ENCODE data around the gene WWC2. TPM values are rescaled to one million over a fixed set of nuclear protein-coding genes. Genes with fewer than 3 reads are reported as not detected.

Gene WWC2
- total and polyA plus RNA-seq, 5 donors from 2014 or later, result 0.14 to 0.51 (median 0.27) TPM; not detected in 1

DNA sequence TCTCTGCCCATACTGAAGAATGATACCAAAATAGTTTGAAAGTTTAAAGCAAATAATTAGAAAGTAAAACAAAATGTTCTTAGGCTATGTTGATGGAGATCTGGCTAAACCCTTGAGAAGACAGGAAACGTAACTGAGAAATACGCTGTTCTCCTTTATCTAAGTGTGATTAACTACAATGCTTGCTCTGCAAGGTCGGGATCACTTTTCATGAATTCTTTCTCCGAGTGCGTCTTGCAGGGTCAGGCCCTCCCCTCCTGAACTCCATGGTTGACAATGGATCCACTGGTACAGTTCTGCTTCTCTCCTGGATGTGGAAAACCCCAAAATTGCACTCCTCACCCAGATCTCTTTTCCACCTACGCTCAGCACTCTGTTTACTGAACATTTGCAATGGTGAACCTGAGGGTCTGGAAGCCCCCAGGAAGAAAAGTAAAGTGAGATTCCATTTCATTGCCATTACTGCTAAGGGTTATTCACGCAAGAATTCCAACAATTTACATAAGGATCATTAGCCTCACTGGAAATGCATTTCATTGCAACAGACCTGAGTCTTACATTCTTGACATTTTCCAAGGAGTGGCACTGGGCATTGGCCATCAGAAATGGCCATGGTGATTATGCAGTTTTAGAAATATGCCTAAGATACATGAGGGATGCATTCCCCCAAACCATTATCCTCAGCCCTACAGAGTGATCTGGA is 24.6 kb upstream of the WWC2 start:
- Mint-ChIP-seq H3K27ac (no peak overlapping the region), H3K4me1 (no peaks in the 10 kb centered on the region), H3K4me3 (no peak overlapping the region), H3K9me3 (peaks cover 0 to 7% (median 0%) of the 10 kb centered on the region in 7 donors), H3K27me3 (peaks cover 18% of the 10 kb centered on the region), H3K36me3 (no peaks in the 10 kb centered on the region)
- no peaks in the 10 kb centered on the region for H3K4me1 ChIP-seq (ENCODE audit: control insufficient read depth, insufficient read depth, low read length, poor library complexity, severe bottlenecking)
- no peaks in the 10 kb centered on the region for H3K27me3 ChIP-seq (ENCODE audit: control insufficient read depth, insufficient read depth, low read length)
- no peak overlapping the region for H3K4me3 ChIP-seq (ENCODE audit: low read depth, low read length)
- H3K9me3 ChIP-seq (ENCODE audit: control insufficient read depth in 2 of 2, low read length in 2 of 2), result no peaks in the 10 kb centered on the region
- H3K36me3 ChIP-seq (ENCODE audit: control insufficient read depth, insufficient read depth, low read length), result no peaks in the 10 kb centered on the region
- DNase-seq, result no peak
- no peak for ATAC-seq (ENCODE audit: low read depth in 2 of 2)
- no peak overlapping the region for H3K27ac ChIP-seq (ENCODE audit: insufficient read depth, low read length, poor library complexity, severe bottlenecking)

DNA sequence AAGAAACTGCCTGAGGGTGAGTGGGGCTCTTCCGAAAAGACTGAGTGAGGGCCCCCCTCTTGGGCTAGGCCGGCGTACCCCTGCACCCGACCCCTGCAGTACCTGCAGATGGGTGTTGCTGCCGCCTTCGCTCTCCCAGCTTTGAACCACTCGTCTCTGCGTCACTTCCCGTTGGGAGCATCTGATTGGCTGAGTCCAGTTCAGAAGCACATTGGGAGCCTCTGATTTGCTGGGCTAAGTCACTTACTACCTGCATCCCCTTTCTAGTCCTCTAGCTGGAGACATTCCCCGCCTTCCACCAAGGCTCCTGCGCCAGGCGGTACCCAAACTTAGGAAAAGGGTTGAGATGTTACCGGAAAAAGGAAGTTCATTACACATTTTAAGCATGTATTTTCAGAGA is 20.4 kb upstream of the WWC2 start:
- Histone ChIP-seq H3K27ac (ENCODE audit: insufficient read depth, low read length, poor library complexity, severe bottlenecking) (no peak overlapping the region), H3K36me3 (ENCODE audit: control insufficient read depth, insufficient read depth, low read length) (no peaks in the 10 kb centered on the region), H3K4me3 (ENCODE audit: low read depth, low read length) (no peak overlapping the region), H3K4me1 (ENCODE audit: control insufficient read depth, insufficient read depth, low read length, poor library complexity, severe bottlenecking) (no peaks in the 10 kb centered on the region), H3K27me3 (ENCODE audit: control insufficient read depth, insufficient read depth, low read length) (no peaks in the 10 kb centered on the region), H3K9me3 (ENCODE audit: control insufficient read depth in 2 of 2, low read length in 2 of 2) (no peaks in the 10 kb centered on the region)
- peaks cover 14% of the 10 kb centered on the region for H3K27me3 Mint-ChIP-seq
- H3K36me3 Mint-ChIP-seq, result no peaks in the 10 kb centered on the region
- no peaks in the 10 kb centered on the region for H3K4me1 Mint-ChIP-seq
- DNase-seq (no peak), ATAC-seq (ENCODE audit: low read depth in 2 of 2) (no peak)
- peaks cover 0 to 3% (median 0%) of the 10 kb centered on the region in 7 donors for H3K9me3 Mint-ChIP-seq
- H3K27ac Mint-ChIP-seq, result no peak overlapping the region
- H3K4me3 Mint-ChIP-seq, result no peak overlapping the region

- Mint-ChIP-seq H3K36me3 (no peaks in the 10 kb centered on the region), H3K27me3 (no peaks in the 10 kb centered on the region), H3K4me3 (no peak overlapping the region), H3K9me3 (peaks cover 0 to 3% (median 0%) of the 10 kb centered on the region in 7 donors), H3K27ac (no peak overlapping the region), H3K4me1 (no peaks in the 10 kb centered on the region)
- H3K27me3 ChIP-seq (ENCODE audit: control insufficient read depth, insufficient read depth, low read length), result no peaks in the 10 kb centered on the region
- no peaks in the 10 kb centered on the region for H3K9me3 ChIP-seq (ENCODE audit: control insufficient read depth in 2 of 2, low read length in 2 of 2)
- no peak for ATAC-seq (ENCODE audit: low read depth in 2 of 2)
- no peaks in the 10 kb centered on the region for H3K36me3 ChIP-seq (ENCODE audit: control insufficient read depth, insufficient read depth, low read length)
- H3K4me1 ChIP-seq (ENCODE audit: control insufficient read depth, insufficient read depth, low read length, poor library complexity, severe bottlenecking), result no peaks in the 10 kb centered on the region
- H3K27ac ChIP-seq (ENCODE audit: insufficient read depth, low read length, poor library complexity, severe bottlenecking), result no peak overlapping the region
- H3K4me3 ChIP-seq (ENCODE audit: low read depth, low read length), result no peak overlapping the region
- DNase-seq, result no peak
Observed at GRCh38 chr4:183080372-183081115, 18.5 kb upstream of the WWC2 start.

GRCh38 chr4:183081116-183081469 is 18.0 kb upstream of the WWC2 start:
- Mint-ChIP-seq H3K9me3 (peaks cover 0 to 1% (median 0%) of the 10 kb centered on the region in 7 donors), H3K4me3 (no peak overlapping the region), H3K36me3 (no peaks in the 10 kb centered on the region), H3K27me3 (no peaks in the 10 kb centered on the region), H3K27ac (no peak overlapping the region), H3K4me1 (no peaks in the 10 kb centered on the region)
- DNase-seq (no peak), ATAC-seq (ENCODE audit: low read depth in 2 of 2) (no peak)
- H3K4me3 ChIP-seq (ENCODE audit: low read depth, low read length), result no peak overlapping the region
- H3K4me1 ChIP-seq (ENCODE audit: control insufficient read depth, insufficient read depth, low read length, poor library complexity, severe bottlenecking), result no peaks in the 10 kb centered on the region
- no peaks in the 10 kb centered on the region for H3K36me3 ChIP-seq (ENCODE audit: control insufficient read depth, insufficient read depth, low read length)
- no peaks in the 10 kb centered on the region for H3K27me3 ChIP-seq (ENCODE audit: control insufficient read depth, insufficient read depth, low read length)
- no peaks in the 10 kb centered on the region for H3K9me3 ChIP-seq (ENCODE audit: control insufficient read depth in 2 of 2, low read length in 2 of 2)
- no peak overlapping the region for H3K27ac ChIP-seq (ENCODE audit: insufficient read depth, low read length, poor library complexity, severe bottlenecking)

- no peak overlapping the region for H3K4me3 ChIP-seq (ENCODE audit: low read depth, low read length)
- no peaks in the 10 kb centered on the region for H3K36me3 ChIP-seq (ENCODE audit: control insufficient read depth, insufficient read depth, low read length)
- no peaks in the 10 kb centered on the region for H3K9me3 ChIP-seq (ENCODE audit: control insufficient read depth in 2 of 2, low read length in 2 of 2)
- Mint-ChIP-seq H3K27ac (no peak overlapping the region), H3K4me3 (no peak overlapping the region), H3K27me3 (no peaks in the 10 kb centered on the region), H3K9me3 (peaks cover 0 to 1% (median 0%) of the 10 kb centered on the region in 7 donors), H3K4me1 (no peaks in the 10 kb centered on the region), H3K36me3 (no peaks in the 10 kb centered on the region)
- H3K27me3 ChIP-seq (ENCODE audit: control insufficient read depth, insufficient read depth, low read length), result no peaks in the 10 kb centered on the region
- no peak for DNase-seq
- H3K27ac ChIP-seq (ENCODE audit: insufficient read depth, low read length, poor library complexity, severe bottlenecking), result no peak overlapping the region
- no peak for ATAC-seq (ENCODE audit: low read depth in 2 of 2)
- H3K4me1 ChIP-seq (ENCODE audit: control insufficient read depth, insufficient read depth, low read length, poor library complexity, severe bottlenecking), result no peaks in the 10 kb centered on the region
Observed at GRCh38 chr4:183082053-183082452, 17.0 kb upstream of the WWC2 start.

GRCh38 chr4:183094393-183095198 is 4.5 kb upstream of the WWC2 start:
- ATAC-seq (ENCODE audit: low read depth in 2 of 2), result no peak
- Mint-ChIP-seq H3K9me3 (peaks cover 0 to 4% (median 0%) of the 10 kb centered on the region in 7 donors), H3K4me1 (peaks cover 0 to 6% (median 4%) of the 10 kb centered on the region in 4 donors), H3K27me3 (peaks cover 27% of the 10 kb centered on the region), H3K36me3 (no peaks in the 10 kb centered on the region), H3K27ac (no peak overlapping the region), H3K4me3 (no peak overlapping the region)
- DNase-seq, result no peak
- H3K4me1 ChIP-seq (ENCODE audit: control insufficient read depth, insufficient read depth, low read length, poor library complexity, severe bottlenecking), result peaks cover 13% of the 10 kb centered on the region
- H3K27me3 ChIP-seq (ENCODE audit: control insufficient read depth, insufficient read depth, low read length), result peaks cover 10% of the 10 kb centered on the region
- no peak overlapping the region for H3K27ac ChIP-seq (ENCODE audit: insufficient read depth, low read length, poor library complexity, severe bottlenecking)
- H3K4me3 ChIP-seq (ENCODE audit: low read depth, low read length), result no peak overlapping the region
- no peaks in the 10 kb centered on the region for H3K9me3 ChIP-seq (ENCODE audit: control insufficient read depth in 2 of 2, low read length in 2 of 2)
- no peaks in the 10 kb centered on the region for H3K36me3 ChIP-seq (ENCODE audit: control insufficient read depth, insufficient read depth, low read length)

- H3K27ac ChIP-seq (ENCODE audit: insufficient read depth, low read length, poor library complexity, severe bottlenecking), result no peak overlapping the region
- H3K4me1 ChIP-seq (ENCODE audit: control insufficient read depth, insufficient read depth, low read length, poor library complexity, severe bottlenecking), result peaks cover 18% of the 10 kb centered on the region
- H3K4me1 Mint-ChIP-seq, result peaks cover 0 to 8% (median 4%) of the 10 kb centered on the region in 4 donors
- no peaks in the 10 kb centered on the region for H3K9me3 ChIP-seq (ENCODE audit: control insufficient read depth in 2 of 2, low read length in 2 of 2)
- H3K27ac Mint-ChIP-seq, result no peak overlapping the region
- peaks cover 30% of the 10 kb centered on the region for H3K27me3 Mint-ChIP-seq
- DNase-seq (no peak), ATAC-seq (ENCODE audit: low read depth in 2 of 2) (no peak)
- no peak overlapping the region for H3K4me3 ChIP-seq (ENCODE audit: low read depth, low read length)
- no peak overlapping the region for H3K4me3 Mint-ChIP-seq
- H3K36me3 Mint-ChIP-seq, result no peaks in the 10 kb centered on the region
- peaks cover 12% of the 10 kb centered on the region for H3K27me3 ChIP-seq (ENCODE audit: control insufficient read depth, insufficient read depth, low read length)
- H3K9me3 Mint-ChIP-seq, result peaks cover 0 to under 1% (median 0%) of the 10 kb centered on the region in 7 donors
- no peaks in the 10 kb centered on the region for H3K36me3 ChIP-seq (ENCODE audit: control insufficient read depth, insufficient read depth, low read length)
Observed at GRCh38 chr4:183095199-183095512, 3.9 kb upstream of the WWC2 start.
